Dedifferentiated amniotic fluid mesenchymal stem cell (primary cell): ENCODE data around the gene PDE6B.
"Not testable (repeated sequence)": the region's sequence is repeated elsewhere in the genome, so short reads cannot be mapped to it uniquely, and the experiment has no call there.

Source experiments
- DNase-seq: peaks from one replicate; pipeline ENCODE4 v3.0.0-alpha.2; 2016; ENCODE audit errors: extremely low spot score

PDE6B gene

DNA sequence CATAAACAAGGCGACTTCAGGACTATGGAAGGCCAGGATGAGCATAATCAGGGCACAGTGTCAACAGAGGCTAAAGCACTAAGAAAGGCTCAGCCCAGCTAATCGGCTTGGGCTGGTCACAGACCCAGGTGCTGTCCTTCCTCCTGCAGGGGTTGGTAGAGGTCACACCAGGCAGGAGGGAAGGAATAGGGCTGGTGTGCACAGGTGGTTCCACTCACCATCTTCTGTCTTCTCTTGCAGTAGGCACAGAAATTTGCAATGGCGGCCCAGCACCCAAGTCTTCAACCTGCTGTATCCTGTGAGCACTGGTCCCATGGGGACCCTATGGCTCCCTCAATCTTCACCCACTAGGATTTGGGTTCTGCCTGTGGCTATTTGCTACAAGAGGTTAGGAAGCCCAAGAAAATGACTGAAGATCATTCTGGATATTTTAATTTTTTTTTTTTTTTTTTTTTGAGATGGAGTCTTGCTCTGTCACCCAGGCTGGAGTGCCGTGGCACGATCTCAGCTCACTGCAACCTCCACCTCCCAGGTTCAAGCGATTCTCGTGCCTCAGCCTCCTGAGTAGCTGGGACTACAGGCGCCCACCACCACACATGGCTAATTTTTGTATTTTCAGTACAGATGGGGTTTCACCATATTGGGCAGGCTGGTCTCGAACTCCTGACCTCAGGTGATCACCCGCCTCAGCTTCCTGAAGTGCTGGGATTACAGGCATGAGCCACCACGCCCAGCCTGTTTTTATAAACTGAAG is 44.6 kb downstream of the PDE6B start:
- not testable (repeated sequence) for DNase-seq

DNA sequence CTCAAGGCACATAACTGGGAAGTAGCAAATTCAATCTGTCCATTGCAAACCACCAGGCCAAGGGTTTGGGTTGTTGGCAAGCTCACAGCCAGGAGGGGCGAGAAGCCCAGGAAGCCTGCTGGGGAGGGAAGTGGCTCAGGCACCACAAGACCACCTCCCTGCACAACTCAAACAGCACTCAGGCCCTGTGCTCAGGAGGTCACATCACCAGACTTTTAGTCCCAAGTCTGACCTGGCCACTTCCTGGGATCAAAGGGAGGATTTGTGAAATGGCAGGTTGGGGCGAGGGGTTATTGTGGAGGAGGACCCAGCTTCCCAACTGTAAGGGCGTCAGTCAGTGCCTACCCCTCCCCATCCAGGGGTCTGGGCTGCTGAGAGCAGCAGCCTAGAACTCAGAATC is 46.4 kb downstream of the PDE6B start:
- DNase-seq: no peak

GRCh38 chr4:673349-674091 is 48.1 kb downstream of the PDE6B start:
- DNase-seq: no peak

DNA sequence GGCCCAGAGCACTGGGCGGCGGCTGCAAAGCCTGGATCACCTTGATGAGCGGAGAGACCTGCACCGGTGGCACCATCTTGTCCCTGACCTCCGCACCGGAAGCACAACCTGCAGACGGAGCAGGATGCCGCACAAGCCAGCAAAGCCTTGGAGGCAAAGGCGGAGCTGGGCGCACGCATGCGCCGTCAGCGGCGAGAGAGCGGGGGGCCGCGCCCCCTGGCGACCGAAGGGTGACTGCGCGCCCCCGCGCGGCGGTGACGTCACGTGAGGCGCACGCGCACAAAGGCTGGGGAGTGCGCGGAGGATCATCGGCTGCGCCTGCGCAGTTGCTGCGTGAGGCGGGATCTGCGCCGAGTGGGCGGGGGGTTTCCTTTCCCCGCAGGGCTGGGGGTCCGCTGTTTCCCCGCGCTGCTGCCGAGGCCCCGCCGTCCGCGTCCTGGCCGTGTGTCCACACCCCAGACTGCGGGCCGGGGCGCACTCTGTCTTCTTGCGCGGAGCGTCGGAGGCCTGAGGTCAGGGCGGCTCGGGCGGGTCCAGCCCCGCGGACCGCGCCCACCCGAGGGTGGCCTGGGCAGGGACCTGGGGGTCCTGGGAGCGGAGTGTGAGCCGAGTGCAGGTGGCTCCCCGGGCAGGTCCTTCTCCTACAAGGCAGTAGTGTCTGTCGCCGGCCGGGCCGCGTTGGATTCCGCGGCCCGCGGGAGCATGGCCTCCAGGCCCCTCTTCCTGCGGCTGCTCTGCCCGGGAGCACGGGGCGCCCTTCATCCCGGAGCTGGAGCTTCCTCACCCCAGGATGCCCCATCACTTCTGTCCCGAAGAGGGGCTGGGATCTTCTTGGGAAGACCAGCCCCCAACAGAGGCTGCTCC is 49.0 kb downstream of the PDE6B start, which contains the start of the genes ATP5ME and MYL5:
Gene ATP5ME, minus strand, starts transcription at position 105 of the 864 bp plus-strand sequence. Its CDS starts 29 bp downstream, at position 76.
Gene MYL5, plus strand, starts transcription at position 371 of the 864 bp plus-strand sequence. CDS start 3,485 bp downstream, outside the sequence.
- DNase-seq: peak; percentile 90

GRCh38 chr4:675036-675882 is 49.9 kb downstream of the PDE6B start:
- no peak for DNase-seq

GRCh38 chr4:675980-676870 is 50.9 kb downstream of the PDE6B start:
- no peak for DNase-seq

- no peak for DNase-seq
Measured at GRCh38 chr4:676871-677235, 51.5 kb downstream of the PDE6B start.

GRCh38 chr4:677431-678293 is 52.3 kb downstream of the PDE6B start:
- no peak for DNase-seq

DNA sequence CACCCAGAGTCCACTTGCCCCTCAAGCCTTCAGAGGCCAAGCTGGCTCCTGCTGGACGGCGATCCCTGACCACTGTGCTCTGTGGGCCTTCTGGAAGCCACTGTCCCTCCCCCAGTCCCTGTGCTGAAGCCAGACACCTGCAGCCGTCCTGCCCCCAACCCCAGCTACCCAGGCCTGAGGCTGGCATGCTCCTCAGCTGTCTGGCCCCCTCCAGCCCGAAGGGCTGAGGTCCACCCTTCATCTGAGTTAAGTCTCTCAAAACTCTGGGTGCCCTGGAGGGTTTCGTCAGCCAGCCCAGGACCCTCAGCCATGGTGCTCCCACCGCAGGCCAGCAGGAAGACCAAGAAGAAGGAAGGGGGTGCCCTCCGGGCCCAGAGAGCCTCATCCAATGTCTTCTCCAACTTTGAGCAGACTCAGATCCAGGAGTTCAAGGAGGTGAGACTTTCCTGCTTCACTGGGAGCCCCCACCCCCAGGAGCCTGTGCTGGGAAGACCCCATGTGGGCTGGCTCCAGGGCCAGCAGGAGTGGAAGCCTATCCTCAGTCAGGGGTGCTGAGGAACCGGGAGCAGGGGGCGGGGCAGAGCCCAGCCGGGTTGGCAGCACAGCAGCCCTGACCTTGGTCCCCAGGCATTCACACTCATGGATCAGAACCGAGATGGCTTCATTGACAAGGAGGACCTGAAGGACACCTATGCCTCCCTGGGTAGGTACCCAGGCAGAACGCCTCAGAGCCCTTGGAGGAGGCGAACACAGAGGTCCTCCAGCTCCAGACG is 53.1 kb downstream of the PDE6B start:
- no peak for DNase-seq

- no peak for DNase-seq
Measured at GRCh38 chr4:679104-679481, 53.7 kb downstream of the PDE6B start.

DNA sequence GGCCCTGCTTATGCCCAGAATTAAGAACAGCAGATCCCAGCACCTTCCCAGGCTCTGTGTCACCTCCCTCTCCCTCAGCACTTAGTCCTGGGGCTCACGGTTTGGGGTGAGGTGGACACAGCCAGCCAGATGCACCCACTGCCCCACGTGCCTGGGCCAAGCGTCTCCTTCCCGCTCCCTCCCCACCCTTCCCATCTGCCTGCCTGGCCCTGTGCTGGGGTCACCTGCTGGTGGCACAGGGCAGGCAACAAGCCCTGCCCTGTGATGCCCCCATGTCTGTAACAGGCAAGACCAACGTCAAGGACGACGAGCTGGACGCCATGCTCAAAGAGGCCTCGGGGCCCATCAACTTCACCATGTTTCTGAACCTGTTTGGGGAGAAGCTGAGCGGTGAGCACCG is 54.3 kb downstream of the PDE6B start:
- DNase-seq: no peak

DNA sequence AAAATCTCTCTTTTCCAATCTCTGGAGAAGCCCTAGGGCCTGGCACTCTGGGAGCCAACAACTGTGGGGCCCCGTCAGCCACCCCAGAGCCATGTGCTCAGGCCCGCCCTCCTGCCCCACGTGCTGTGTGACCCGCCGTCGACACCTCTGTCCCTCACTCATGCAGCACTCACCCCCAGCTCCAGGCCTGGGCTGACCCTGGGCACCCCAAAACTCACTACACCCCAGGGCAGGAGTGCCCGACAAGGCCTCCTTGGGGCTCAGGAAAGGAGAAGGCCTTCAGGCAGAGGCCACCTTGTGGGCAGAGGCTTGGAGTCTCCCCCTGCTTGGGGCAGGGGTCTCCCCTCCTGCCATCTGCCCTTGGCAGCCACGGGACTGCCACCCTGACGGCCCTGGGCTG is 54.7 kb downstream of the PDE6B start:
- DNase-seq: no peak

GRCh38 chr4:680551-680927 is 55.2 kb downstream of the PDE6B start:
- no peak for DNase-seq

DNA sequence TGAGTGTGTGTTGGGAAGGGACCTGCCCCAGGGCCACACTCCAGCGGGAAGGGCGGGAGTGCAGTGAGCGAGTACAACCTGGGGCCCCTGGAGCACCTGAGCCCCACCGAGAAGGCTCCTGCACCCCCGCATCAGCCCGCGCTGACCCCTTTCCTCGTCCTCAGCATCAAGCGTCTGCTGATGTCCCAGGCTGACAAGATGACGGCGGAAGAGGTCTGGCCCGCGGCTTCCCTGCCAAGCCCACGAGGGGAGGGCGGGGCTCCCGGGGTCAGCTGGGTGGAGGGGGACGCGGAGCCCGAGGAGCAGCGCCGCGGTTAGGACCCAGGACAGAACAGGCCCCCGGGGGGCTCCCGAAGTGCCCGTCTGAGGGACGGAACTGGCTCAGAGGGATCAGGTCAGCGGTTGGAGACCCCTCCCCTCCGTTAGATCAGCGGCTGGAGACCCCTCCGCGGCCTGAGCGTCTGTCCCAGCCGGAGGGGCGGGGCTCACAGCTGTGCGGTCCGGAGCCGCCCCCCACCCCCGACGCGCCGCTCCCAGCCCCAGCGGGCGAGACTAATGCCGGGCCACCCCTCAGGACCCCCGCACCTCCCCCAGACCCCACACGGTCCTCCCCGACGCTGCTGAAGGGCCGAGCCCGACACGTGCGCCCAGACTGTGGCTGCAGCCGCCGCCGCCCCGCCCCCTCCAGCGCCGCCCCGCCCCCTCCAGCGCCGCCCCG is 55.7 kb downstream of the PDE6B start:
- no peak for DNase-seq

DNA sequence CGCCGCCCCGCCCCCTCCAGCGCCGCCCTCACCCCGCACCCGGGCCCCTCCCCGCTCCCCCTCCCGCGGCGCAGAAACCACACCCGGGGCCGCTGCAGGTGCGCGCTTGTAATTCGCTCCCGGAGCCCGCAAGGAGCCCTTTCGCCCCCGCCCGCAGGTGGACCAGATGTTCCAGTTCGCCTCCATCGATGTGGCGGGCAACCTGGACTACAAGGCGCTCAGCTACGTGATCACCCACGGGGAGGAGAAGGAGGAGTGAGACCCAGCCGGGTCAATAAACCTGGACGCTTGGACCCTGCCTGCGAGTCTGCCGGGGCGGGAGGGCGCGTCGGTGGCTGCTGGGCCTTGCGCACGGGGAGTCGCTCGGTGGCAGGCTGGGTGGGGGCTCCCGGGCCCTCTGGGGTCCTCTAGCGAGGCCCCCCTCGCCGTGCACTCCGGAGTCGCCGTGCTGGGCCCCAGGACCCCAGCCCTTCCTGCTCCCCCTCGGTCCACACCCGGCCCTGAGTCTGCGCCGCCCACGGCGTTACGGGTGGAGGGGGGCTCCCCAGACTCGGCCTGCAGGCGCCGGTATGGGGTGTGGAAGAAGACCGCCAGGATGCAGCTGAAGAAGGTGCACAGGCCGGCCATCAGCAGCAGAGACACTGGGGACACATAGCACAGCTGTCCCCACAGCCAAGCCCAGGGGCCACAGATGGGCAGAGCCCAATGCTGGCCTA is 56.5 kb downstream of the PDE6B start:
- DNase-seq: no peak

DNA sequence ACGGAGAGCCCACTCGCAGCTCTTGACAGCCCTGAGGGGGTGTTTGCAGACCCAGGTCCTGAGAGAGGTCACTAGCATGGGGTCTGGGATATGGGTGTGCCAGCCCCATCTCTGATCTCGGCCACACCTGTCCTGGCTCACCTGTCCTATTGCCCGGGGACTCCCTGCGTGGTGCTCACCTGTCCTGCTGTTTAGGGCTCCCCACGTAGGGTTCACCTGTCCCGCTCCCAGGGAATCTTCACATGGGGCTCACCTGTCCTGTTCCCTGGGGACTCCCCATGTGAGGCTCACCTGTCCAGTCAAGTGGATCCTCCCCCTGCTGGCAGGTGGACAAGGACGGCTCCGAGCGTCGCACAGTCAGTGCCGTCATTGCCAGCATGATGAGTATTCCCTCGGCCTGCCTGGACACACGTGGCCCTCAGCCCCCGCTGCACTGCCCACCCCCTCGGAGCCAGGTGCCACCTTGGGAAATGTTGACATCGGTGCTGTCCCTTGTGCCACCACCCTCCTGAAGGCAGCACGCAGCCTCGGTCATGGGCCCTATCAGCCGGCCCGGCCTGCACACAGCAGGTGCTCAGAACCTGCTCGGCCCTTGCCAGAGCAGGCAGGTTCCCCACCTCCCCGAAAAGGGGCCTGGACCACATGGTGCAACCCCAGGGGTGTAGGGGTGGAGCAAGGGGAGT is 57.3 kb downstream of the PDE6B start:
- DNase-seq: no peak
